HEK293 (cell line): ENCODE measurements around the gene HDLBP.

Experiments
- CTCF ChIA-PET: fragments of 350-600 bp; formaldehyde crosslinking; extraction: SDS; loops from one replicate; lab custom pipeline; 2021; ENCODE audit warnings: antibody characterized with exemption; lab: Yijun Ruan, JAX
- POLR2A ChIA-PET: fragments of 300-600 bp; formaldehyde crosslinking; extraction: SDS; loops from one replicate; lab custom pipeline; 2020; ENCODE audit warnings: antibody characterized with exemption, inconsistent platforms; lab: Yijun Ruan, JAX
- H3K27ac ChIP-seq: fragments of 200-500 bp; sonication (Bioruptor generic); 2 replicates; pipeline ENCODE4 v1.5.1; 2014; ENCODE audit warnings: low read depth, low read length, control low read depth, inconsistent platforms; ENCODE audit errors: extremely low read depth
- H3K36me3 ChIP-seq, 2 experiments: fragments of 200-500 bp in 1 of 2; sonication (Bioruptor generic) in 1 of 2; 1 replicate in 1 of 2; 2 replicates in 1 of 2; pipeline ENCODE4 v1.5.1; 2014 to 2017; ENCODE audit warnings: inconsistent platforms in 2 of 2, low read length in 2 of 2; ENCODE audit not compliant: control insufficient read depth in 2 of 2, insufficient read depth in 1 of 2
- H3K4me1 ChIP-seq: fragments of 200-500 bp; sonication (Bioruptor generic); 2 replicates; pipeline ENCODE4 v1.5.1; 2014; ENCODE audit warnings: mild to moderate bottlenecking, low read length, inconsistent platforms; ENCODE audit not compliant: control insufficient read depth, insufficient read depth
- H3K4me3 ChIP-seq: 2 replicates; pipeline ENCODE4 v1.5.1; 2011; ENCODE audit warnings: low read depth, mild to moderate bottlenecking, control low read depth, low read length, moderate library complexity
- H3K9me3 ChIP-seq: fragments of 200-500 bp; sonication (Bioruptor generic); 2 replicates; pipeline ENCODE4 v1.5.1; 2014; ENCODE audit warnings: low read depth, low read length, inconsistent platforms; ENCODE audit not compliant: control insufficient read depth, insufficient read depth
- HOXC10 ChIP-seq: sonication (generic); formaldehyde crosslinking; IDR thresholded peaks from 2 replicates; pipeline ENCODE4 v1.8.1; 2023; ENCODE audit warnings: mild to moderate bottlenecking, missing genetic modification reagents
- MZF1 ChIP-seq: fragments of 450-650 bp; formaldehyde crosslinking; IDR thresholded peaks from 2 replicates; pipeline ENCODE4 v1.5.1; 2017; ENCODE audit warnings: missing biosample characterization, missing genetic modification characterization, borderline replicate concordance
- ZIC2 ChIP-seq: fragments of 450-650 bp; formaldehyde crosslinking; IDR thresholded peaks from 2 replicates; pipeline ENCODE4 v1.5.1; 2016; ENCODE audit warnings: missing biosample characterization, missing genetic modification characterization
- ZNF214 ChIP-seq: fragments of 450-650 bp; formaldehyde crosslinking; IDR thresholded peaks from 2 replicates; pipeline ENCODE4 v1.5.1; 2017; ENCODE audit warnings: missing biosample characterization, mild to moderate bottlenecking, missing genetic modification characterization, borderline replicate concordance
- ZNF292 ChIP-seq: fragments of 450-650 bp; formaldehyde crosslinking; IDR thresholded peaks from 2 replicates; pipeline ENCODE4 v1.5.1; 2016; ENCODE audit warnings: low read depth, missing biosample characterization, missing genetic modification characterization, borderline replicate concordance
- ZNF341 ChIP-seq: fragments of 450-650 bp; formaldehyde crosslinking; IDR thresholded peaks from 2 replicates; pipeline ENCODE4; 2016; ENCODE audit warnings: low read depth, missing biosample characterization, missing genetic modification characterization
- ZNF391 ChIP-seq: fragments of 450-650 bp; formaldehyde crosslinking; IDR thresholded peaks from 2 replicates; pipeline ENCODE4 v1.5.1; 2016; ENCODE audit warnings: low read depth, missing biosample characterization, missing genetic modification characterization, borderline replicate concordance
- ZNF510 ChIP-seq: fragments of 450-650 bp; formaldehyde crosslinking; IDR thresholded peaks from 2 replicates; pipeline ENCODE4 v1.5.1; 2018; ENCODE audit warnings: mild to moderate bottlenecking, missing genetic modification characterization, missing biosample characterization; ENCODE audit not compliant: insufficient replicate concordance
- ZNF677 ChIP-seq: fragments of 450-650 bp; IDR thresholded peaks from 2 replicates; pipeline ENCODE4 v1.5.0; 2018; ENCODE audit warnings: missing biosample characterization, mild to moderate bottlenecking, missing genetic modification characterization, moderate library complexity
- ZNF768 ChIP-seq: fragments of 450-650 bp; formaldehyde crosslinking; IDR thresholded peaks from 2 replicates; pipeline ENCODE4 v1.5.1; 2018; ENCODE audit warnings: missing biosample characterization, mild to moderate bottlenecking, missing genetic modification characterization
- ZNF843 ChIP-seq: fragments of 450-650 bp; formaldehyde crosslinking; IDR thresholded peaks from 2 replicates; pipeline ENCODE4 v1.5.1; 2016; ENCODE audit warnings: missing biosample characterization, missing genetic modification characterization
- ZSCAN16 ChIP-seq: fragments of 450-650 bp; formaldehyde crosslinking; IDR thresholded peaks from 2 replicates; pipeline ENCODE4 v1.5.1; 2016; ENCODE audit warnings: missing biosample characterization, missing genetic modification characterization
- TF ChIP-seq, protein P1 (sequence below): fragments of 450-650 bp; formaldehyde crosslinking; IDR thresholded peaks from 2 replicates; pipeline ENCODE4 v1.5.1; 2016; ENCODE audit warnings: missing biosample characterization, missing genetic modification characterization
- TF ChIP-seq, protein P2 (sequence below): fragments of 450-650 bp; formaldehyde crosslinking; IDR thresholded peaks from 2 replicates; pipeline ENCODE4 v1.5.1; 2016; ENCODE audit warnings: missing biosample characterization, missing genetic modification characterization, borderline replicate concordance
- TF ChIP-seq, protein P3 (sequence below): fragments of 450-650 bp; formaldehyde crosslinking; IDR thresholded peaks from 2 replicates; pipeline ENCODE4 v1.5.1; 2016; ENCODE audit warnings: missing biosample characterization, missing genetic modification characterization
- TF ChIP-seq, protein P4 (sequence below): fragments of 450-650 bp; formaldehyde crosslinking; IDR thresholded peaks from 2 replicates; pipeline ENCODE4 v1.5.1; 2016; ENCODE audit warnings: missing biosample characterization, missing genetic modification characterization

HDLBP gene

DNA sequence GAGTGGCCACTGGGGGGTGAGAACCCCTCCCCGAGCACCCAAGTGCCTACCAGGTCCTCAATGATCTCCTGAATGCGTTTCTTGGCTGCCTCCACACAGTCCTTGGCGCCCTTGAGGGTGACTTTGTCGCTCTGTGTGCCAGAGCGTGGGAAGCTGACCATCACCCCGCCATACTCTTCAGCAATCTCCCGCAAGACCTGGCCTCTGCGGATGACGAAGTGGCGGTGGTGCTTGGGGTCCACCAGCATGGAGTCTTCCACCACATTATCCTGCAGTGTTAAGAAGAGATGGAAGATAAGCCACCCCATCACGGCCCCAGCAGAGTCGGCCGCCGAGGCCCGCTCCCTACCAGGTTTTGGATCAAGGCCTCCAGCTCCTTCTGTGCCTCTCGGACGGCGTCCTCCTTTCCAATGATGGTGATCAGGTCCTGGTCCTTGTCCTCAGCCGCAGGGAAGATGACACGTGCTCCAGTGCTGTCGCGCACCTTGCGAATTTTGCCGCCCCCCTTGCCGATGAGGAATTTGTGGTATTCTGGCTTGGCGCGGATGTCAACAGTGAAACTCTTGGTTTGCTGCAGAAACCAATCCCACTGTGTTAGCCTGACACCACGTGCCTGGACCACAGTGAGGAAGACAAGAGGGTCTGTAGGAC, 75.8 kb downstream of the HDLBP start:
- ChIA-PET POLR2A (no interaction called here), CTCF (no interaction called here)
- TF ChIP-seq ZNF677 (tag by site-specific recombination) (no peak), ZNF391 (tag by site-specific recombination) (no peak), ZNF341 (tag by site-specific recombination) (no peak), ZNF510 (tag by site-specific recombination) (no peak), HOXC10 (CRISPR knock-in tag) (no peak), ZIC2 (tag by site-specific recombination) (no peak), MZF1 (tag by site-specific recombination) (no peak), ZNF768 (tag by site-specific recombination) (no peak), ZNF214 (tag by site-specific recombination) (no peak), ZNF843 (no peak), ZNF292 (tag by site-specific recombination) (no peak), ZSCAN16 (tag by site-specific recombination) (no peak)
- TF ChIP-seq, protein P1, sequence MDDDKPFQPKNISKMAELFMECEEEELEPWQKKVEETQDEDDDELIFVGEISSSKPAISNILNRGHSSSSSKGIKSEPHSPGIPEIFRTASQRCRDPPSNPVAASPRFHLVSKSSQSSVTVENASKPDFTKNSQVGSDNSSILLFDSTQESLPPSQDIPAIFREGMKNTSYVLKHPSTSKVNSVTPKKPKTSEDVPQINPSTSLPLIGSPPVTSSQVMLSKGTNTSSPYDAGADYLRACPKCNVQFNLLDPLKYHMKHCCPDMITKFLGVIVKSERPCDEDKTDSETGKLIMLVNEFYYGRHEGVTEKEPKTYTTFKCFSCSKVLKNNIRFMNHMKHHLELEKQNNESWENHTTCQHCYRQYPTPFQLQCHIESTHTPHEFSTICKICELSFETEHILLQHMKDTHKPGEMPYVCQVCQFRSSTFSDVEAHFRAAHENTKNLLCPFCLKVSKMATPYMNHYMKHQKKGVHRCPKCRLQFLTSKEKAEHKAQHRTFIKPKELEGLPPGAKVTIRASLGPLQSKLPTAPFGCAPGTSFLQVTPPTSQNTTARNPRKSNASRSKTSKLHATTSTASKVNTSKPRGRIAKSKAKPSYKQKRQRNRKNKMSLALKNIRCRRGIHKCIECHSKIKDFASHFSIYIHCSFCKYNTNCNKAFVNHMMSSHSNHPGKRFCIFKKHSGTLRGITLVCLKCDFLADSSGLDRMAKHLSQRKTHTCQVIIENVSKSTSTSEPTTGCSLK (tag by site-specific recombination): no peak
- TF ChIP-seq, protein P2, sequence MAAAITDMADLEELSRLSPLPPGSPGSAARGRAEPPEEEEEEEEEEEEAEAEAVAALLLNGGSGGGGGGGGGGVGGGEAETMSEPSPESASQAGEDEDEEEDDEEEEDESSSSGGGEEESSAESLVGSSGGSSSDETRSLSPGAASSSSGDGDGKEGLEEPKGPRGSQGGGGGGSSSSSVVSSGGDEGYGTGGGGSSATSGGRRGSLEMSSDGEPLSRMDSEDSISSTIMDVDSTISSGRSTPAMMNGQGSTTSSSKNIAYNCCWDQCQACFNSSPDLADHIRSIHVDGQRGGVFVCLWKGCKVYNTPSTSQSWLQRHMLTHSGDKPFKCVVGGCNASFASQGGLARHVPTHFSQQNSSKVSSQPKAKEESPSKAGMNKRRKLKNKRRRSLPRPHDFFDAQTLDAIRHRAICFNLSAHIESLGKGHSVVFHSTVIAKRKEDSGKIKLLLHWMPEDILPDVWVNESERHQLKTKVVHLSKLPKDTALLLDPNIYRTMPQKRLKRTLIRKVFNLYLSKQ (tag by site-specific recombination): no peak
- TF ChIP-seq, protein P3, sequence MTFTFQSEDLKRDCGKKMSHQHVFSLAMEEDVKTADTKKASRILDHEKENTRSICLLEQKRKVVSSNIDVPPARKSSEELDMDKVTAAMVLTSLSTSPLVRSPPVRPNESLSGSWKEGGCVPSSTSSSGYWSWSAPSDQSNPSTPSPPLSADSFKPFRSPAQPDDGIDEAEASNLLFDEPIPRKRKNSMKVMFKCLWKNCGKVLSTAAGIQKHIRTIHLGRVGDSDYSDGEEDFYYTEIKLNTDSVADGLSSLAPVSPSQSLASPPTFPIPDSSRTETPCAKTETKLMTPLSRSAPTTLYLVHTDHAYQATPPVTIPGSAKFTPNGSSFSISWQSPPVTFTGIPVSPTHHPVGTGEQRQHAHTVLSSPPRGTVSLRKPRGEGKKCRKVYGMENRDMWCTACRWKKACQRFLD (tag by site-specific recombination): no peak
- TF ChIP-seq, protein P4, sequence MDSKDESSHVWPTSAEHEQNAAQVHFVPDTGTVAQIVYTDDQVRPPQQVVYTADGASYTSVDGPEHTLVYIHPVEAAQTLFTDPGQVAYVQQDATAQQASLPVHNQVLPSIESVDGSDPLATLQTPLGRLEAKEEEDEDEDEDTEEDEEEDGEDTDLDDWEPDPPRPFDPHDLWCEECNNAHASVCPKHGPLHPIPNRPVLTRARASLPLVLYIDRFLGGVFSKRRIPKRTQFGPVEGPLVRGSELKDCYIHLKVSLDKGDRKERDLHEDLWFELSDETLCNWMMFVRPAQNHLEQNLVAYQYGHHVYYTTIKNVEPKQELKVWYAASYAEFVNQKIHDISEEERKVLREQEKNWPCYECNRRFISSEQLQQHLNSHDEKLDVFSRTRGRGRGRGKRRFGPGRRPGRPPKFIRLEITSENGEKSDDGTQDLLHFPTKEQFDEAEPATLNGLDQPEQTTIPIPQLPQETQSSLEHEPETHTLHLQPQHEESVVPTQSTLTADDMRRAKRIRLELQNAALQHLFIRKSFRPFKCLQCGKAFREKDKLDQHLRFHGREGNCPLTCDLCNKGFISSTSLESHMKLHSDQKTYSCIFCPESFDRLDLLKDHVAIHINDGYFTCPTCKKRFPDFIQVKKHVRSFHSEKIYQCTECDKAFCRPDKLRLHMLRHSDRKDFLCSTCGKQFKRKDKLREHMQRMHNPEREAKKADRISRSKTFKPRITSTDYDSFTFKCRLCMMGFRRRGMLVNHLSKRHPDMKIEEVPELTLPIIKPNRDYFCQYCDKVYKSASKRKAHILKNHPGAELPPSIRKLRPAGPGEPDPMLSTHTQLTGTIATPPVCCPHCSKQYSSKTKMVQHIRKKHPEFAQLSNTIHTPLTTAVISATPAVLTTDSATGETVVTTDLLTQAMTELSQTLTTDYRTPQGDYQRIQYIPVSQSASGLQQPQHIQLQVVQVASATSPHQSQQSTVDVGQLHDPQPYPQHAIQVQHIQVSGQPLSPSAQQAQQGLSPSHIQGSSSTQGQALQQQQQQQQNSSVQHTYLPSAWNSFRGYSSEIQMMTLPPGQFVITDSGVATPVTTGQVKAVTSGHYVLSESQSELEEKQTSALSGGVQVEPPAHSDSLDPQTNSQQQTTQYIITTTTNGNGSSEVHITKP (tag by site-specific recombination): no peak

More for the DNA sequence above, 75.8 kb downstream of the HDLBP start:
- no peaks in the 10 kb centered on the region for H3K4me1 ChIP-seq
- peaks cover 25 to 98% of the 10 kb centered on the region in 2 experiments for H3K36me3 ChIP-seq
- H3K9me3 ChIP-seq: no peaks in the 10 kb centered on the region
- no peak overlapping the region for H3K4me3 ChIP-seq
- no peak overlapping the region for H3K27ac ChIP-seq
